ENCODE results near the gene TGFBR3L.

TGFBR3L gene

DNA sequence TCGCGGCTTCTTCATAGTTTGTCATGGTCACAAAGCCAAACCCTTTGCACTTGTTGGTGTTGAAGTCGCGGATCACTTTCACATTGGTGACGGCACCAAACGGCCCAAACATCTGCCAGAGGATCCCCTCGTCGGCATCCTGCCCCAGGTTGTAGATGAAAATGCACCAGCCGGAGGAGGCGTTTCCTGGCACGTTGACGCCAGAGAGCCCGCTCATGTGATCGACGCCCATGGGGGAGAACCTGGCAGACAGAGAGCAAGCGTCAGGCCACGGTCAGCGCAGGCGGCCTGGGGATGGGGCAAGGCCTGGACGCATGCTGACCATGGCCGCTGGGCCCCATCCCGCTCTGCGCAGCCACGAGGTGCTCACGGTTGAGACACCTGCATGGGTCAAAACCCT lies 48.9 kb downstream of the TGFBR3L start:
- DNase-seq: no peak

DNA sequence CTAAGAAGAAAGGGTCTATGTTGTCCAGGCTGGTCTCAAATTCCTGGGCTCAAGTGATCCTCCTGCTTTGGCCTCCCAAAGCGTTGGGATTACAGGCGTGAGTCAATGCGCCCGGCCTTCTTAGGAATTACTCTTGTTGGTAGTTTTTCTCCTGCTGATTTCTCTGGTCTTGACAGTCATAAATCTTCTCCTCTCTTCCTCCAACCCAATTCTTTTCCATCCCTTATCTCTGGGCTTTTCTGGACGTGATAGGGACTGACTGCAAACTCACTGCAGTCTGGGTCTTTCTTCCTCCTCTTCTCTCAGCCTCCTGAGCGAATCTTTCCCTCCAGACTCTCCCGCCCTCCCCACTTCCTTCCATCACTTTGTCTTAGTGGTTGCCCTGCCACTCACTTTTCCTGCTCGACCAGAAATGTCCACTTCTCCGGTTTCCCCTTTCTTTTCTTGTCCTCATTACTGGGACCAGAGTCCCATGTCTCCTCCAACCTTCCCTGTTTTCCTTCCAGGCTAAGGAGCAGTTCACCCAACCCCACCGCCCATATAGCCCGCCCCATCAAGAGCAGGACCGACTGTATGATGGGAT lies 50.7 kb downstream of the TGFBR3L start:
- DNase-seq: no peak

DNA sequence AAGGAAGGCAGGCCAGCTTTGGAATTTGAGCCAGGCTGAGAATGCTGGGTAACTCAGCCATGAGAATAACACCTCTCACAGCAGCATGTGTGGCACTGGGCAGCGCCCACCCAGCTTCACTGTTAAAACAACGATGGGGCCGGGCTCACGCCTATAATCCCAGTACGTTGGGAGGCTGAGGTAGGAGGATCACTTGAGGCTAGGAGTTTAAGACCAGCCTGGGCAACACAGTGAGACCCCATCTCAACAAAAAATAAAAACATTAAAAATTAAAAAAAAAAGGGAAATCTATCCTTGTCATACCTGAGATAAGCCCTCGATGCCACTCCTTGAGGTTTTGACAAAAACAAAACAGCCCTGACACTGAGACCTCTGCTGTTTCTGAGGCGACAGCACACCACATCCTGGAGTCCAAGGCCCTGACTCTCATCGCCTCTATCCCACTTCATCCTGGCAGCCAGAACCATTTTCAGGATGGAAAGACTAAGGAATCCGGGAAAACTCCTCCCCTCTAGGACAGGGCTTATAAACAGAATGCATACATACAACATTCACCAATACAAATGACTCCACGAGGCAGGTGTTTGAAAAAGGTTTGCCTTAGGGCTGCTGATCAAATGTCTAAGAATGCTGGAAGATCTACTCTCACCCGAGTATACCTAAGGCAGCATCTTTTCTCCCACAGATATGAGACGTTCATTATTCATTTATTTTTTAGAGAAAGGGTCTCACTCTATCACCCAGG lies 51.5 kb downstream of the TGFBR3L start:
- DNase-seq: no peak

DNA sequence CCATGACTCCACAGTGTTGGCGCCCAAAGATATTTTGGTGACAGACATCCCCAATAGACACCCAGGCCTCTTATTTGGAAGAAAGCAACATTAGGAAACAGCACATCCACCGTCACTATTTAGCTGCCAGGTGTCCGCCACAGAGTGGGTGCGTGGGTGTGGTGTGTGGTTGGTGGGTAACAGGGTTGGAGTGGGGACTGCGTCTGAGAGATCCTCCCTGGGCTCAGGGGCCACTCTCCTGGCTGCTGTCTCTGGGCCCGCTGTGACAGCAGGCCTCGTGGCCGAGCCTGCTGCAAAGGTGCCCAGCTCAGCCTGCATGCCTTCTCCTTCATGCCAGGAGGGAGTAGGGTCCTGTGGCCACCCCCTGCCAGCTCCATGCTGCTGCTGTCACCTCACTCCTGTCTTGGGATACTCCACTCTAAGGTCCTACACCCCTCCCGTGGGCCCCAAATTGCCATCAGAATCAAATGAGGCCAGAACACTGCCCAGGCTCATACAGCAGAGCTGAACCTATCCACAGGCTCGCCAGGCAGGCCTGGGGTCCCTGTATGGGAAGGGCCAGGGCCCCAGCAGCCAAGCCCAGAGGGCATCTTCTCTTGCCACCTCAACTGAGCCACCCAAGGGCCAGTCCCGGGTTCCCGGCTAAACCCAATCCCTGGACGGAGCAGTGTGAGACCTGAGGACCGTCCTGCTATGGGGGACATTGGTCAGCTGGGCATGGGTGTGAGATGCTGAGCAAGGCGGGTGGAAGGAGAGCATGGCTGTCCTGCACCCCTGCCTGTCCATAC lies 53.6 kb downstream of the TGFBR3L start:
- DNase-seq: no peak
